Activated CD4-positive, alpha-beta T cell treated with anti-CD3 and anti-CD28 coated beads, Interleukin-2, amount 10 ng/mL, durations not matched to agents 24 days and 14 days (primary cell): Measurements from ENCODE around the gene CSAD. TPM values are rescaled to one million over a fixed set of nuclear protein-coding genes. Genes with fewer than 3 reads are reported as not detected.
"Not testable (repeated sequence)": the region's sequence is repeated elsewhere in the genome, so short reads cannot be mapped to it uniquely, and the experiment has no call there.

Experiments used
- DNase-seq: peaks from one replicate; pipeline ENCODE4 v3.0.0; 2022
- H3K27ac Mint-ChIP-seq: one replicate; pipeline ENCODE4 v1.8.0; 2022; ENCODE audit warnings: mild to moderate bottlenecking, mixed read lengths
- H3K27me3 Mint-ChIP-seq: one replicate; pipeline ENCODE4 v1.8.0; 2022; ENCODE audit warnings: mixed read lengths
- H3K36me3 Mint-ChIP-seq: one replicate; pipeline ENCODE4 v1.8.0; 2022; ENCODE audit warnings: low read depth, mild to moderate bottlenecking, mixed read lengths
- H3K4me1 Mint-ChIP-seq: one replicate; pipeline ENCODE4 v1.8.0; 2021; ENCODE audit warnings: mixed read lengths
- H3K4me3 Mint-ChIP-seq: one replicate; pipeline ENCODE4 v1.8.0; 2022; ENCODE audit warnings: mild to moderate bottlenecking, moderate library complexity, mixed read lengths
- H3K9me3 Mint-ChIP-seq: one replicate; pipeline ENCODE4 v1.8.0; 2021; ENCODE audit warnings: mixed read lengths
- intact Hi-C: fragments of 100-400 bp; cut with micrococcal nuclease; formaldehyde crosslinking; loops from one replicate; pipeline ENCODE4 v1.15.1; 2023
- total RNA-seq: library from RNA; stranded (reverse); gene quantifications from 2 replicates; pipeline ENCODE4 v1.2.3, GENCODE V29; 2022

Gene CSAD
- total RNA-seq, 1 donor from 2014 or later: 25.6 TPM

DNA sequence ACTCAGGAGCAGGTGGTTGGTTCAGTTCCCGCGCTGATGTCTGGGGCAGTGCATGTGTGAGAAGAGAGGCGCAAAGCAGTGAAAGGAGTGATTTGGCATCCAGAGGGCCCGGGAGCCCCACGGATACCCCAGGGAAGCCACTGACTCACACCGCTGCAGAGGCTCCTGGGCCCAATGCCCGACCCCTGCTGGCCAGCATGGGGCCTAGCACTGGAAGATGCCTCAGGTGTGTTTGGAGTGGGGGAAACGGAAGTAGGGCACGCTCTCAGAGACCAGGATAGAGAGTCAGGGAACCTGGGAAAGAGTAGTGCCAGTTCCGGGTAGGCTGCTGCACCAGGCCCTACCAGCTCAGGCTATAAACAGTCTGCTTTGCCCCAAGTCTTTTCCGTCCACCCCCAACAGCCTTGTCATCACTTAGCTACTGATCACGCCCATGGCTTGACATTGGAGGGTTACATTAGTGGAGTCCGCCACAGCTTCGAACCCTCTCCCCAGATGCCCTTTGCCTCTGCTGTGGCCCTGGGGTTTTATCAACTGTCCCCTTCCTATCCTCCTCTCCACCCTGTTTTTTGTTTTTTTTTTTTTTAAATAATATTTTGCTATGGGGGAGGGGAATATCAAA lies 9.5 kb upstream of the CSAD start:
- peak; percentile 79 for DNase-seq
- intact Hi-C loops: loop anchor here (1.0 kb wide), 1 partner anchor 31 kb away; no protein-coding TSS in a partner anchor
- H3K4me1 Mint-ChIP-seq: peaks cover 22% of the 10 kb centered on the region
- H3K9me3 Mint-ChIP-seq: no peaks in the 10 kb centered on the region
- H3K27me3 Mint-ChIP-seq: no peaks in the 10 kb centered on the region
- no peak overlapping the region for H3K4me3 Mint-ChIP-seq
- H3K36me3 Mint-ChIP-seq: peaks cover 80% of the 10 kb centered on the region
- no peak overlapping the region for H3K27ac Mint-ChIP-seq

DNA sequence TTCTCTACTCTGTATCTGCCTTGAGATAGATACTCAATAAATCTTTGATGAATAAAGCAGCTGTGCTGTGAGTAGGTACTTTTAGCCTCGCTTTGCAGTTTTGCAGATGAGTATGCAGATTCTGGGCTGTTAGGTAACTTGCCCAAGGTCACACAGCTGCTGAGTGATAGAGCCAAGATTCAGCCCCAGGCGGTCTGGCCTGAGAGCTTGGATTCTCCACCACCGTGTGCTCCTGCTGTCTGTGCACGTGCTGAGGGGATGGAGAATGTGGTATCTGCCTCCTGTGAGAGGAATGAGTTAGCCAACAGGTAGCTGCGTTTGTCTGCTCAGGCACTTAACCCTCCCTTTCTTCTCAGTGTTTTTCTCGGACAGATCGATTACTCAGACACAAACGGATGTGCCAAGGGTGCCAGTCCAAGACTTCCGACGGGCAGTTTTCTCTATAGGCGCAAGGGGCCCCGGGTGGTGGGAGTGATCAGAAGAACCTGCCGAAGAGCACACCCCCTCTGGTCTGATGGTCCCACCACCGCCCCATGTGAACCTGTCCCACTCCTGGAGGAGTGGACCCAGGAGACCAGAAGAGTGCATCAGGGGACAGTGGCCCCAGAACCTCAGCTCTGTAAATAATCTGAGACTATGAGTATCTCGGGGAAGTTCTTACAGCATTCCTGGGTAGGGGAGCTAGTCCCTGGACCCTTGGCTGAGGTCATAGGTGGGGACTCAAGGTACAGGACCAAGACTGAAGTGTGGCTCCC lies 6.6 kb upstream of the CSAD start:
- H3K9me3 Mint-ChIP-seq: no peaks in the 10 kb centered on the region
- peak overlapping the region; percentile 48 for H3K27ac Mint-ChIP-seq
- intact Hi-C loops: no loop called here
- H3K4me1 Mint-ChIP-seq: peaks cover 37% of the 10 kb centered on the region
- H3K4me3 Mint-ChIP-seq: no peak overlapping the region
- DNase-seq: no peak
- H3K27me3 Mint-ChIP-seq: no peaks in the 10 kb centered on the region
- peaks cover 70% of the 10 kb centered on the region for H3K36me3 Mint-ChIP-seq

DNA sequence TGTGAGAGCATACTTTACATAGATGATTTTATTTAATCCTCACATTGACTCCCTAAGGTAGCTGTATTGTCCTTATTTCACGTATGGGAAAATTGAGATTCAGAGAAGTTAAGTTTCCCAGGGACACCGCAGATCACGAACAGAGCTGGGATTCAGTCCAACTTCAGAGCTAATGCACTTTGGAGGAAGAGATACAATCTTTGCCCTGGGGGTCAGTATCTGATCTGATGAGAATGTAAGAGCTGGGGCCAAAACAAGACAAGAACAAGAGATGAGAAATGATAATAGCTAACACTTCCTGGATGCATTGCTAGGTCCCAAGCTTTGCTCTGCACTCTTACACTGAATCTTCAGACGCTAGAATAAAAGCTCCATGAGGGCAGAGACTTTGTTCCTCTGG lies 6.0 kb upstream of the CSAD start:
- H3K4me1 Mint-ChIP-seq: peaks cover 39% of the 10 kb centered on the region
- intact Hi-C loops: no loop called here

DNA sequence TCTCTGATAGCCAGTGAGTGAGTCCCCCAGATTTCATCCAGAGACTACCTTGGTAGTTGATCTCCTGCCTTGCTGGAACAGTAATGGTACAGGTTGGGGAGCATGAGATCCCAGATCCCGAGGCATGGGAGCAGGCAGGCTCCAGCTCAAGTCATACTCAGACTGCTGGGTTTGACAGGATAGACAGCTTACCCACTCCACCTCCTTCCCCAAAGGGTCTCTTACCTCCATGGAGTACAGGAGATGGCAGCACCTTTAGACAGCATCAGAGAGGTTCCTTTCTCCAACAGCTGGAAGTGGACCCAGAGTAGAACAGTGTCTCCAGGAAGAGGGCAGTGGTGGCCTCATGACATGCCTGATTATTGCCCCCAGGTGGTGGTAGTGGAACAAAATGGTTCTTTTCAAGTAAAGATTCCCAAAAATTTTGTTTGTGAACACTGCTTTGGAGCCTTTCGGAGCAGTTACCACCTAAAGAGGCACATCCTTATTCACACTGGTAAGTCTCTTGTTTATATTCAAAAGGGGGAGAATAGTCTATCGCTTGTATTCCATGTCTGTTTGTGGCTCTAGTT lies 4.9 kb upstream of the CSAD start:
- no peak overlapping the region for H3K4me3 Mint-ChIP-seq
- peaks cover 44% of the 10 kb centered on the region for H3K4me1 Mint-ChIP-seq
- DNase-seq: peak; percentile 56
- peaks cover 68% of the 10 kb centered on the region for H3K36me3 Mint-ChIP-seq
- H3K9me3 Mint-ChIP-seq: no peaks in the 10 kb centered on the region
- no peak overlapping the region for H3K27ac Mint-ChIP-seq
- no peaks in the 10 kb centered on the region for H3K27me3 Mint-ChIP-seq
- intact Hi-C loops: no loop called here

More for the DNA sequence above, 6.0 kb upstream of the CSAD start:
- Mint-ChIP-seq H3K27ac (no peak overlapping the region), H3K36me3 (peaks cover 70% of the 10 kb centered on the region), H3K4me3 (no peak overlapping the region), H3K9me3 (no peaks in the 10 kb centered on the region), H3K27me3 (no peaks in the 10 kb centered on the region)
- no peak for DNase-seq

DNA sequence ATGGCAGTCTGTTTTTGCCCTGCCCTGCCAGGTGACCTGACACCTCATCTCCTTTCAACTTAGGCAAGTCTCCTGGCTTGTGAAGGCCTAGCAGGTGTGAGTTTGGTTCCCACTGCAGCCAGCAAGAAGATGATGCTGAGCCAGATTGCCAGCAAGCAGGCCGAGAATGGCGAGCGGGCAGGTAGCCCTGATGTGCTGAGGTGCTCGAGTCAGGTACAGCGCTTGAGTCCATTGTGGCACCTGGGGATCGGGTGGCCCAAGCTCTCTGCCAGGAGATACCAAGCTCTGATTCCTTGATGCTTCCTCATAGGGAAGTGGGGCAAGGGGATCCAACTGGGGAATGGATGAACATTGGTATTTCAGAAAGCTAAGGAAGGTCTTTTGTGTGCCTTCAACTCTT lies 4.1 kb upstream of the CSAD start:
- intact Hi-C loops: no loop called here
- Mint-ChIP-seq H3K36me3 (peaks cover 64% of the 10 kb centered on the region), H3K4me1 (peaks cover 42% of the 10 kb centered on the region), H3K27me3 (no peaks in the 10 kb centered on the region), H3K9me3 (no peaks in the 10 kb centered on the region), H3K4me3 (no peak overlapping the region), H3K27ac (no peak overlapping the region)
- peak; percentile 58 for DNase-seq

DNA sequence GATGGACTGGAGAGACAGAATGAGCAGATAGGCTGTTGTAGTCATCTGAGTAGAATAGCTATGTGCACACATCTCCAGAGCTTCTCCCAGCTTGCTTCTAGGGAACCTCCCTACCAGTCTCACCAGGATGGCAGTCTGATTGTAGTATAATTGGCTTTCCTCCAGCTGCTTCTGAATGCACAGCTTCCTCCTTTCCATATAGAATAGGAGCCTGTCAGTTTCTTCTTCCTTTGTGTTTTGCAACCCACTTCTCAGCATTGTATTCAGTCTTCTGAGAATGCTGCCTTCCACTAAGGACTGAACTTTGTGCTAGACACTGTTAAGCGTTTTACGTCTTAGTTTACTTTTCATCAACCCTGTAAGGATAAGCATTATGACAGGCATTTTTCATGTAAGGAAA lies 2.2 kb upstream of the CSAD start:
- DNase-seq: no peak
- Mint-ChIP-seq H3K27ac (peak overlapping the region; percentile 0), H3K27me3 (no peaks in the 10 kb centered on the region), H3K4me1 (peaks cover 50% of the 10 kb centered on the region), H3K4me3 (peak overlapping the region; percentile 96), H3K36me3 (peaks cover 53% of the 10 kb centered on the region), H3K9me3 (no peaks in the 10 kb centered on the region)
- intact Hi-C loops: no loop called here

DNA sequence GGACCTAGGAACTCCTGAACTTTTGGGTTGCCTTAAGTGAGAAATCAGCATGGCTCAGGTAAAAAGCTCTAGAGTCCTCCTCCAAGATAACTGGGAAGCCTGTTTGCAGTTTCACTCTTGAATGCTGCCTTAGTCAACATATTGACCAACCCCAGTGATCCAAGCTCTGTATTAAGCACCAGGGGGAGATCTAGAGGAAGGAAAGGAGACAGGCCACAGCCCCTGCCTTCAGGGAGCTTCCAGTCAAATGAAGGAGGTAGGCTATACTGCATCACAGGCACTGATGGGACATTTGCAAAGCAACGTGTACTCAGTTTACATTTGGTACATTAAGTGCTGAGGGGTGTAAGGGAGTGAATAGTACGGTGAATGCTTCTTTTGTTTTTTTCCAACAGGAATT lies 1.2 kb upstream of the CSAD start:
- no peaks in the 10 kb centered on the region for H3K27me3 Mint-ChIP-seq
- peak overlapping the region; percentile 96 for H3K4me3 Mint-ChIP-seq
- intact Hi-C loops: loop anchor here (1.0 to 2.0 kb wide), 3 partner anchors 17 to 86 kb away; partner anchors contain the start of gene ESPL1
- peak overlapping the region; percentile 91 for H3K27ac Mint-ChIP-seq
- H3K4me1 Mint-ChIP-seq: peaks cover 50% of the 10 kb centered on the region
- no peaks in the 10 kb centered on the region for H3K9me3 Mint-ChIP-seq
- H3K36me3 Mint-ChIP-seq: peaks cover 44% of the 10 kb centered on the region
- DNase-seq: no peak

DNA sequence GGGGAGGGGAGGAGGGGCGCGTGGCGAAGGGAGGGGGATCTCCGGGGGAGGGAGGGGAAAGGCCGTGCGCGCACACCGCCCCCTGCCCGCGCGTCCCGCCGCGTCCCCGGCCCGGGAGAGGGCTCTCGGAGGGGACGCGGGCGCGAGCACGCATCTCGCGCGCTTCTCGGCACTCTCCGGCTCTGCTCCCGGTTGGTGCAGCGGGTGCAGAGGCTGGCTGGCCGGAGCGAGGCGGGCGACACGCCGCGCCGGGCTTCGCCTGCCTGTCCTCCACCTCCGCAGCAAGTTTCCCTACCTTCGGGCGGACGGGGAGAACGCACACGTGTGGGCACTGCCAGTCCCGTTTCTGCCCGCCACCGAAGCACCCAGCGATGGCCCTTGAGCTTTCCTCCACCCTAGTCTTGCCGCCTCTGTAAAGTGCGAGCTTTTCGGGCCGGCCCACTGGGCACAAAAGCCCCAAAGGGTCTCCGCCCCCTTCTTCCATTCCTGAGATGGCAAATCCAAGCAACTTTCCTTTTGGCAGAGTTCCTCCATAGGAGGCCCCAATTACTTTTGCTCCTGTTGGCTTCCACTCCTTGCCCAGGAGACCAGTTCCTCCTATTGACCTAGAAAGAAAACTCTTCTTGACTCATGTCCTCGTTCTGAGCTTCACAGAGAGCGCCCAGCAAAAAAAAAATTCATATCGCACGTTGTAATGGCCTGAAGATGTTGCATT lies 363 bp upstream of the CSAD start:
- Mint-ChIP-seq H3K36me3 (peaks cover 36% of the 10 kb centered on the region), H3K4me1 (peaks cover 50% of the 10 kb centered on the region), H3K9me3 (no peaks in the 10 kb centered on the region), H3K27me3 (no peaks in the 10 kb centered on the region), H3K4me3 (peak overlapping the region; percentile 96), H3K27ac (peak overlapping the region; percentile 95)
- intact Hi-C loops: loop anchor here (1.0 to 2.0 kb wide), 8 partner anchors 18 to 320 kb away; partner anchors contain the start of genes AAAS, ESPL1, MYG1 and TARBP2
- peak; percentile 93 for DNase-seq

DNA sequence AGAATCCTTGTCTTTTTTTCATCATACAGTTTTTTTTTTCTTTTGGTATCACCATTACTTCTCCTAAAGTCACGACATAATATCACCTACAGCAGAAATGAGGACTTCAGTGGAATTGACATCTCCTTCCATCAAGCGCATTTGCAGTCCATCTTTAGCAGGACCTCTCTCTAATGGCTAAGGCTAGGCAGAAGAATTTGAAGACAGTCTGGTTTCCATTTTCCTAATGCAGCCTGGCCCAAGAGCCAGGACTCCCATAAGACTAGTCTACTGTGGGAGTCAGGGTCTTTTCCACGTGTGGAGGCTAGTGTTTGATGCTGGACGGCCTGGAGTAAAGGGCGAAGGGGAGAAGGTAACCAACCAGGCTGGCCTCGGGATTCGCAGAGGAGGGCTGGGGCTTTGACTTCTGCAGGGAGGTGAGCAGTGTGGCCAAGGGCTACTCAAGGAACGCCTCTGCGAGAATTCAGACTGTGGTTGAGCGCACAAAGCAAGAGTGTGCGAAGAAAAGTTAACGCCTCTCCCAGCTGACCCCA lies 972 bp downstream of the CSAD start:
- intact Hi-C loops: loop anchor here (1.0 to 2.0 kb wide), 7 partner anchors 19 to 322 kb away; partner anchors contain the start of genes AAAS, MYG1 and TARBP2
- Mint-ChIP-seq H3K9me3 (no peaks in the 10 kb centered on the region), H3K4me1 (peaks cover 47% of the 10 kb centered on the region), H3K27me3 (no peaks in the 10 kb centered on the region), H3K27ac (peak overlapping the region; percentile 95), H3K4me3 (peak overlapping the region; percentile 92), H3K36me3 (peaks cover 26% of the 10 kb centered on the region)
- no peak for DNase-seq

DNA sequence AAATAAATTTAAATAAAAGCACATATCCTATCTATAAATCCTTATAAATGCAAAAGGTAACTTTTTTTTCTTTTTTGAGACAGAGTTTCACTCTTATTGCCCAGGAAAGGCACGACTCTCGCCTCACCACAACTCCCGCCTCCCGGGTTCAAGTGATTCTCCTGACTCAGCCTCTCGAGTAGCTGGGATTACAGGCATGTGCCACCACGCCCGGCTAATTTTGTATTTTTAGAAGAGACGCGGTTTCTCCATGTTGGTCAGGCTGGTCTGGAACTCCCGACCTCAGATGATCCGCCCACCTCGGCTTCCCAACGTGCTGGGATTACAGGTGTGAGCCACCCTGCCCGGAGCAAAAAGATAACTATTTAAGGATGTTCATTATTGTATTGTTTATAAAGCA lies 1.9 kb downstream of the CSAD start:
- H3K9me3 Mint-ChIP-seq, intact Hi-C loops, H3K27me3 Mint-ChIP-seq, DNase-seq, H3K27ac Mint-ChIP-seq: not testable (repeated sequence)
- Mint-ChIP-seq H3K4me1 (peaks cover 41% of the 10 kb centered on the region), H3K36me3 (peaks cover 20% of the 10 kb centered on the region), H3K4me3 (peak overlapping the region; percentile 92)

DNA sequence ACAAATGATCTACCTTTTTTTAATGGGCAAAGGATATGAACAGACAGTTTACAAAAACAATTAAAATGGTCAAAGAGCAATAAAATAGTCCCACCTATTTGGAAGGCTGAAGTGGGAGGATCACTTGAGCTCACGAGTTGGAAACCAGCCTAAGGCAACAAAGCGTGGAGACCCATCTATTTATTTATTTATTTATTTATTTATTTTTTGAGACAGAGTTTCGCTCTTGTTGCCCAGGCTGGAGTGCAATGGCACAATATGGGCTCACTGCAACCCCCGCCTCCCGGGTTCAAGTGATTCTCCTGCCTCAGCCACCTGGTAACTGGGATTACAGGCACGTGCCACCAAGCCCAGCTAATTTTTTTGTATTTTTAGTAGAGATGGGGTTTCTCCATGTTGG lies 3.3 kb downstream of the CSAD start:
- peaks cover 15% of the 10 kb centered on the region for H3K36me3 Mint-ChIP-seq
- H3K4me3 Mint-ChIP-seq, intact Hi-C loops, H3K9me3 Mint-ChIP-seq, DNase-seq, H3K27me3 Mint-ChIP-seq, H3K27ac Mint-ChIP-seq: not testable (repeated sequence)
- H3K4me1 Mint-ChIP-seq: peaks cover 31% of the 10 kb centered on the region

DNA sequence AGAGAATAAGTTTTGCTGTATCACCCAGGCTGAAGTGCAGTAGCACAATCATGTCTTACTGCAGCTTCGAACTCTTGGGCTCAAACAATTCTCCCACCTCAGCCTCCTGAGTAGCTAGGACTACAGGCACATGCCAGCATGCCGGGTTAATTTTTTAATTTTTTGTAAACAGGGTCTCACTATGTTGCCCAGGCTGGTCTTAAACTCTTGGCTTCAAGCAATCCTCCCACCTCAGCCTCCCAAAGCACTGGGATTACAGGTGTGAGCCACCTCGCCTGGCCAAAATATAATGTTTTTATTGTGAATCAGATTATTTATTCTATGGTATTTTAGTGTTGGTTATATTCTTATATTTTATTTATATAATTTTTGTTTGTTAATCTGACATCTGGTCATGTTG lies 4.0 kb downstream of the CSAD start:
- Mint-ChIP-seq H3K4me3 (no peak overlapping the region), H3K27me3 (no peaks in the 10 kb centered on the region), H3K27ac (no peak overlapping the region), H3K9me3 (no peaks in the 10 kb centered on the region), H3K36me3 (peaks cover 8% of the 10 kb centered on the region), H3K4me1 (peaks cover 24% of the 10 kb centered on the region)
- no peak for DNase-seq
- intact Hi-C loops: no loop called here

DNA sequence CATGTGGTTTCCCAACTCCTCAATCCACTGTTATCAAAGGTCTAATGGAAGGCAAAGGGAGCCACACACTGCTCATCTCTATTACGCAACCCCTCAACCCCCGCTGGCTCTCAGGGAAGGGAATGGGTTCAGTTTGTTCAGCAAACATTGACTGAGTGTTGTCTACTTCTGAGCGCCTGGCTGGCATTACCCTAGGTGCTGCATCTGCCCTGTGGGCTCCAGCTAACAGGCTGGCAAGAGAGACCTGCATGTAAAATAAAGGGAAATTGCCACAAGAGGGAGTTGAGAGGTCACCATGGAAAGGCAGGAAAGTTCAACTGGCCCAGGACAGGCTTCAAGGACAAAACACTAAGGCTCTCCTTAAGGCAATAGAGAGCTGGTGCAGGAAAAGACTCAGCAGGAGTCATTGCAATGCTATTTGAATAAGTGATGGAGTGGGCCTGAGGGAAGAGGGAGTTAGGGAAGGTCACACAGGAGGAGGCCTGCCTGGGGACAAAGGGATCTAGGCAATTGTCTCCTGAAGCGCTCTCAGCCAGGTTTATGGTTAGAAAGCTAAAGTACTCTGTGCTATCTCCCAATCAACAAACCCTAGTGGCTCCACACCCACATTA lies 5.7 kb downstream of the CSAD start:
- H3K27ac Mint-ChIP-seq: no peak overlapping the region
- DNase-seq: no peak
- peaks cover 16% of the 10 kb centered on the region for H3K4me1 Mint-ChIP-seq
- no peaks in the 10 kb centered on the region for H3K27me3 Mint-ChIP-seq
- intact Hi-C loops: no loop called here
- H3K36me3 Mint-ChIP-seq: peaks cover 4% of the 10 kb centered on the region
- H3K4me3 Mint-ChIP-seq: no peak overlapping the region
- H3K9me3 Mint-ChIP-seq: no peaks in the 10 kb centered on the region
